MM.1S (cell line): ENCODE data around the gene SPATA21.

Experiments
- EZH2phosphoT487 ChIP-seq: fragments of 300-600 bp; sonication (generic); IDR thresholded peaks from 2 replicates; pipeline ENCODE4 v1.6.1; 2018; ENCODE audit warnings: antibody characterized with exemption, low read length
- TF ChIP-seq, protein P1 (sequence below): fragments of 300-600 bp; sonication (generic); IDR thresholded peaks from 2 replicates; pipeline ENCODE4 v1.5.1; 2016; ENCODE audit warnings: antibody characterized with exemption, low read length, mixed read lengths

DNA sequence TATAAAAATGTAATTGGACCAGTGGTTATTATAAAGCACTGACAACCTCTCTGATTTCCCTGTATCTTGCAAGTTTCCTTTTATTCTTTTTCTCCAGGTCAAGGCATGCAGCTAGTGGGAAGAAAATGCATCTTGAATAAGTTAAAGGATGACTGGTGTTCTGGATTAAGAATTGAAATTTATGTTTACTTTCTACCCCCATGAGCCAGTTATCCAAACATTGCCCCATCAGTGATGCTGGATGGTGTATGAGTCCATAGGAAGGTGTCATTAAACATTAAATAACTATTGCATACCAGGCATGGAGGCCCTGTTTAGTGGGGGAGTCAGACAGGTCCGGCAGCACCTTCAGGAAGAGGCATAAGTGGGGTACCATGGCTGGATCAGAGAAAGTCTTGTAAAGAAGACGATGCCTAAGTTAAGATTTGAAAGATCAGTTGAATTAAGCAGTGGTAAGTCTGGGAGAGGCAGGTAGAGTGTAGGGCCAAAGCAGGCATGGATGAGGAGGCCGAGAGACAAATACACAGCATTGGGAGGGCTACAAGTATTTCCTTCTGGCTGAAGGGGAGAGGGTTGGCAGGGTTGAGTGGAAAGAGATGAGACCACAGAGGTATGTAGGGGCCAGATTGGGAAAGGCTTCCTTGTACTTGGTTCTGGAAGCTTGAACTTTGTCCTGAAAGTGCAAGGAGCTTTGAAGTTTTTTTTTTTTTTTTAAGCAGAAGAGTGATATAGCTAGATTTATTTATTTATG is 64.5 kb downstream of the SPATA21 start:
- TF ChIP-seq, protein P1, sequence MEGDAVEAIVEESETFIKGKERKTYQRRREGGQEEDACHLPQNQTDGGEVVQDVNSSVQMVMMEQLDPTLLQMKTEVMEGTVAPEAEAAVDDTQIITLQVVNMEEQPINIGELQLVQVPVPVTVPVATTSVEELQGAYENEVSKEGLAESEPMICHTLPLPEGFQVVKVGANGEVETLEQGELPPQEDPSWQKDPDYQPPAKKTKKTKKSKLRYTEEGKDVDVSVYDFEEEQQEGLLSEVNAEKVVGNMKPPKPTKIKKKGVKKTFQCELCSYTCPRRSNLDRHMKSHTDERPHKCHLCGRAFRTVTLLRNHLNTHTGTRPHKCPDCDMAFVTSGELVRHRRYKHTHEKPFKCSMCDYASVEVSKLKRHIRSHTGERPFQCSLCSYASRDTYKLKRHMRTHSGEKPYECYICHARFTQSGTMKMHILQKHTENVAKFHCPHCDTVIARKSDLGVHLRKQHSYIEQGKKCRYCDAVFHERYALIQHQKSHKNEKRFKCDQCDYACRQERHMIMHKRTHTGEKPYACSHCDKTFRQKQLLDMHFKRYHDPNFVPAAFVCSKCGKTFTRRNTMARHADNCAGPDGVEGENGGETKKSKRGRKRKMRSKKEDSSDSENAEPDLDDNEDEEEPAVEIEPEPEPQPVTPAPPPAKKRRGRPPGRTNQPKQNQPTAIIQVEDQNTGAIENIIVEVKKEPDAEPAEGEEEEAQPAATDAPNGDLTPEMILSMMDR, result no peak
- no peak for TF ChIP-seq EZH2phosphoT487
